ENCODE results near the gene PHF23. TPM values are rescaled to one million over a fixed set of nuclear protein-coding genes. Genes with fewer than 3 reads are reported as not detected.

Gene PHF23
- 10 to 100 TPM; 51.1 to 60.7 (median 53.7) TPM for polyA plus RNA-seq (ENCODE audit: insufficient read length in 3 of 3)

GRCh38 chr17:7239091-7240027, at the start of gene PHF23:
Gene PHF23, minus strand, starts transcription at chr17:7239457. Its CDS starts 178 bp downstream, at chr17:7239279.
- DNase-seq (ENCODE audit: low read depth in 3 of 3, low spot score in 2 of 3): peak; percentile 99

- DNase-seq (ENCODE audit: low read depth in 3 of 3, low spot score in 2 of 3): no peak
Observed at GRCh38 chr17:7285679-7286078, 46.4 kb upstream of the PHF23 start.

GRCh38 chr17:7284911-7285310, 45.7 kb upstream of the PHF23 start:
- no peak for DNase-seq (ENCODE audit: low read depth in 3 of 3, low spot score in 2 of 3)

GRCh38 chr17:7283471-7284216, 44.4 kb upstream of the PHF23 start:
- DNase-seq (ENCODE audit: low read depth in 3 of 3, low spot score in 2 of 3): no peak

GRCh38 chr17:7282752-7283321, 43.6 kb upstream of the PHF23 start:
- no peak for DNase-seq (ENCODE audit: low read depth in 3 of 3, low spot score in 2 of 3)

GRCh38 chr17:7281953-7282751, 42.9 kb upstream of the PHF23 start:
- no peak for DNase-seq (ENCODE audit: low read depth in 3 of 3, low spot score in 2 of 3)

- peak in 2 of 3 donors; percentile 89 to 94 for DNase-seq (ENCODE audit: low read depth in 3 of 3, low spot score in 2 of 3)
Observed at GRCh38 chr17:7281074-7281952, 42.1 kb upstream of the PHF23 start, which contains the start of gene SLC2A4. Gene SLC2A4, plus strand, starts transcription at chr17:7281718. Its CDS starts 217 bp downstream, at chr17:7281935.

- DNase-seq (ENCODE audit: low read depth in 3 of 3, low spot score in 2 of 3): no peak
Observed at GRCh38 chr17:7280519-7281073, 41.3 kb upstream of the PHF23 start.

- no peak for DNase-seq (ENCODE audit: low read depth in 3 of 3, low spot score in 2 of 3)
Observed at GRCh38 chr17:7279448-7279847, 40.2 kb upstream of the PHF23 start.

GRCh38 chr17:7266784-7267183, 27.5 kb upstream of the PHF23 start:
- no peak for DNase-seq (ENCODE audit: low read depth in 3 of 3, low spot score in 2 of 3)

GRCh38 chr17:7263801-7264078, 24.5 kb upstream of the PHF23 start:
- no peak for DNase-seq (ENCODE audit: low read depth in 3 of 3, low spot score in 2 of 3)

- DNase-seq (ENCODE audit: low read depth in 3 of 3, low spot score in 2 of 3): no peak
Observed at GRCh38 chr17:7262935-7263800, 23.9 kb upstream of the PHF23 start.

GRCh38 chr17:7262192-7262934, 23.1 kb upstream of the PHF23 start, which contains the start of gene CLDN7:
Gene CLDN7, minus strand, starts transcription at chr17:7262478. Its CDS starts 435 bp downstream, at chr17:7262043.
- no peak for DNase-seq (ENCODE audit: low read depth in 3 of 3, low spot score in 2 of 3)

- no peak for DNase-seq (ENCODE audit: low read depth in 3 of 3, low spot score in 2 of 3)
Observed at GRCh38 chr17:7261379-7262191, 22.3 kb upstream of the PHF23 start.

- no peak for DNase-seq (ENCODE audit: low read depth in 3 of 3, low spot score in 2 of 3)
Observed at GRCh38 chr17:7260651-7261378, 21.6 kb upstream of the PHF23 start.

- DNase-seq (ENCODE audit: low read depth in 3 of 3, low spot score in 2 of 3): no peak
Observed at GRCh38 chr17:7260151-7260550, 20.9 kb upstream of the PHF23 start.

All from right renal cortex interstitium (tissue), 3 donors.